ENCODE measurements around the gene PRSS12. TPM values are rescaled to one million over a fixed set of nuclear protein-coding genes. Genes with fewer than 3 reads are reported as not detected.

Gene PRSS12
- total RNA-seq, 1 experiment from 2014 or later = 0.25 TPM

- DNase-seq = no peak
- no peak overlapping the region for H3K27ac Mint-ChIP-seq (ENCODE audit: unreplicated experiment)
- ChIA-PET POLR2A (no interaction called here), CTCF (no interaction called here)
- H3K27me3 ChIP-seq (replicated peaks; ENCODE audit: control insufficient read depth, insufficient read depth, low read length) = no peaks in the 10 kb centered on the region
- H3K9me3 Mint-ChIP-seq (ENCODE audit: unreplicated experiment) = no peaks in the 10 kb centered on the region
- no peak overlapping the region for H3K4me3 Mint-ChIP-seq (ENCODE audit: unreplicated experiment)
- no peaks in the 10 kb centered on the region for H3K36me3 Mint-ChIP-seq (ENCODE audit: insufficient read depth, unreplicated experiment)
- peaks cover 13% of the 10 kb centered on the region for H3K27me3 Mint-ChIP-seq (ENCODE audit: insufficient read depth, unreplicated experiment)
- H3K36me3 ChIP-seq (ENCODE audit: control insufficient read depth, insufficient read depth, low read length) = no peaks in the 10 kb centered on the region
- H3K4me1 ChIP-seq = no peaks in the 10 kb centered on the region
- H3K4me1 Mint-ChIP-seq (ENCODE audit: low read depth, unreplicated experiment) = no peaks in the 10 kb centered on the region
- intact Hi-C loops (cut with micrococcal nuclease; ENCODE audit: unreplicated experiment) = no loop called here
- no peaks in the 10 kb centered on the region for H3K9me3 ChIP-seq
- TF ChIP-seq CTCF (IDR thresholded peaks at IDR 0.05; ENCODE audit: insufficient read depth in 1 of 2, low read depth in 1 of 2, low read length in 1 of 2, severe bottlenecking in 1 of 2, unreplicated experiment in 1 of 2) = no peak
- H3K4me3 ChIP-seq (ENCODE audit: low read depth, low read length) = no peak overlapping the region
- no TSS peak for BruUV-seq (replicated peaks)
These were observed 115.3 kb downstream of the PRSS12 start for GRCh38 chr4:118237531-118237930.

GRCh38 chr4:118235566-118236120 is 117.2 kb downstream of the PRSS12 start:
- intact Hi-C loops (cut with micrococcal nuclease; ENCODE audit: unreplicated experiment) = no loop called here
- no peak for DNase-seq
- Mint-ChIP-seq H3K4me1 (ENCODE audit: low read depth, unreplicated experiment) (no peaks in the 10 kb centered on the region), H3K36me3 (ENCODE audit: insufficient read depth, unreplicated experiment) (no peaks in the 10 kb centered on the region), H3K27me3 (ENCODE audit: insufficient read depth, unreplicated experiment) (peaks cover 10% of the 10 kb centered on the region), H3K27ac (ENCODE audit: unreplicated experiment) (no peak overlapping the region), H3K4me3 (ENCODE audit: unreplicated experiment) (no peak overlapping the region), H3K9me3 (ENCODE audit: unreplicated experiment) (no peaks in the 10 kb centered on the region)
- Histone ChIP-seq H3K36me3 (ENCODE audit: control insufficient read depth, insufficient read depth, low read length) (no peaks in the 10 kb centered on the region), H3K4me3 (ENCODE audit: low read depth, low read length) (no peak overlapping the region), H3K27me3 (replicated peaks; ENCODE audit: control insufficient read depth, insufficient read depth, low read length) (no peaks in the 10 kb centered on the region), H3K4me1 (no peaks in the 10 kb centered on the region), H3K9me3 (no peaks in the 10 kb centered on the region)
- no peak for TF ChIP-seq CTCF (IDR thresholded peaks at IDR 0.05; ENCODE audit: insufficient read depth in 1 of 2, low read depth in 1 of 2, low read length in 1 of 2, severe bottlenecking in 1 of 2, unreplicated experiment in 1 of 2)
- ChIA-PET POLR2A (interaction anchor here (0.5 kb wide), 1 partner anchor 21 kb away, joined by 3 read pairs; no protein-coding TSS in a partner anchor), CTCF (no interaction called here)
- BruUV-seq (replicated peaks) = no TSS peak
